Measurements from ENCODE around the gene HTR3A.
A peak's percentile ranks its signal among the peaks of the same experiment; 100 is the strongest.

Gene HTR3A

GRCh38 chr11:114034956-114035355 lies 60.0 kb downstream of the HTR3A start:
- no peaks in the 10 kb centered on the region; the same call in 1 of the 2 replicates for H3K4me1 ChIP-seq
- no peaks in the 10 kb centered on the region for H3K36me3 ChIP-seq
- DNase-seq = no peak
- no peak for TF ChIP-seq CTCF (IDR thresholded peaks at IDR 0.05; ENCODE audit: low read depth, low read length)
- H3K4me3 ChIP-seq (ENCODE audit: low read depth, low read length) = no peak overlapping the region
- no peaks in the 10 kb centered on the region for H3K9me3 ChIP-seq
- peaks cover 9% of the 10 kb centered on the region; the same call in 1 of the 2 replicates for H3K27me3 ChIP-seq

DNA sequence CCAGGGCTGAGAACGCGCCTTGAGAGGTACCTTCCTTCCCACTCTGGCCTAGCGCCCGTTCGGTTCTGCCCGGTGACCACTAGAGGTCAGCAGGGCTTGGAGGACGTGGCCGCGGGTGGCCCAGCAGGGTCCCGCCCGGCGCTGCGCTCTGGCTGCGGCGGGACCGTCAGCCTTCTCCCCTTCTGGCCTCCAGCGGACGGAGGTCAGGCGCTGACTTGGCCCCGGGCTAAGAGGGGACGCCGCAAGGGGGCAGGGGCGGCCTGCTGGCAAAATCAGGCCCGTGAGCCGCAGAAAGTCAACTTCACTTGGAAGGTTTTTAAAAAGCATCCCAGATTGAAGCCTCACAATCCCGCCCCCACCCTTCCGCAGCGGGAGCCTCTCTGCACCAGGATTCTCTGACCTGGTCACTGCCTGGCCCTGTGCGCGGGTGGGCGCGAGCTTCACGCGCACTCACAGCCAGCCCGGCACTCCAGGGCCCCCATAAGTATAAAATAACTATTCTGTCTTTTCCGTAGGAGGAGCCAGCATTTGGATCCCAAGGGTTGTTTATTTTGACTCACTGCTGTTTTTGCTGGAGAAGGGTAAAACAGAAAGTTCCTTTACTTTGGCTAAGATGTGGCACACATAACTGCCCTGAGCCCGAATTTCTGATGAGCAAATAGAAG lies 61.4 kb downstream of the HTR3A start:
- peak overlapping the region; percentile 27 for H3K4me3 ChIP-seq (ENCODE audit: low read depth, low read length)
- no peaks in the 10 kb centered on the region; the same call in 1 of the 2 replicates for H3K4me1 ChIP-seq
- peaks cover 9% of the 10 kb centered on the region; the same call in 1 of the 2 replicates for H3K27me3 ChIP-seq
- peak; percentile 76 for DNase-seq
- peak; percentile 83 for TF ChIP-seq CTCF (IDR thresholded peaks at IDR 0.05; ENCODE audit: low read depth, low read length)
- H3K36me3 ChIP-seq = no peaks in the 10 kb centered on the region
- H3K9me3 ChIP-seq = no peaks in the 10 kb centered on the region

GRCh38 chr11:114036958-114037357 lies 62.0 kb downstream of the HTR3A start:
- DNase-seq = no peak
- Histone ChIP-seq H3K4me3 (ENCODE audit: low read depth, low read length) (no peak overlapping the region), H3K27me3 (peaks cover 9% of the 10 kb centered on the region; the same call in 1 of the 2 replicates), H3K9me3 (no peaks in the 10 kb centered on the region), H3K4me1 (no peaks in the 10 kb centered on the region; the same call in 1 of the 2 replicates), H3K36me3 (no peaks in the 10 kb centered on the region)
- no peak for TF ChIP-seq CTCF (IDR thresholded peaks at IDR 0.05; ENCODE audit: low read depth, low read length)

GRCh38 chr11:114039551-114039950 lies 64.6 kb downstream of the HTR3A start:
- DNase-seq = no peak
- no peak overlapping the region for H3K4me3 ChIP-seq (ENCODE audit: low read depth, low read length)
- H3K36me3 ChIP-seq = no peaks in the 10 kb centered on the region
- TF ChIP-seq CTCF (IDR thresholded peaks at IDR 0.05; ENCODE audit: low read depth, low read length) = no peak
- H3K9me3 ChIP-seq = no peaks in the 10 kb centered on the region
- no peaks in the 10 kb centered on the region; the same call in 1 of the 2 replicates for H3K4me1 ChIP-seq
- H3K27me3 ChIP-seq = peaks cover 9% of the 10 kb centered on the region; the same call in 1 of the 2 replicates
